OCI-LY3 (cell line): ENCODE data around the gene SH3GLB1.
"Not testable (repeated sequence)": the region's sequence is repeated elsewhere in the genome, so short reads cannot be mapped to it uniquely, and the experiment has no call there.

ENCODE experiments used
- H2AFZ ChIP-seq: fragments of 200-600, 300-600 bp; shearing (Covaris generic); 2 replicates; pipeline ENCODE4 v1.6.0; 2014; ENCODE audit warnings: antibody characterized with exemption, low read depth, low read length
- H3K27ac ChIP-seq: fragments of 200-600, 300-600 bp; sonication (generic); 2 replicates; pipeline ENCODE4 v1.5.1; 2014; ENCODE audit warnings: mild to moderate bottlenecking, low read length, moderate library complexity, mixed read lengths
- H3K27me3 ChIP-seq: fragments of 200-600, 300-600 bp; sonication (generic); 2 replicates; pipeline ENCODE4 v1.6.1; 2014; ENCODE audit warnings: low read depth, low read length, mixed read lengths
- H3K36me3 ChIP-seq: fragments of 200-600, 300-600 bp; sonication (generic); replicated peaks from 2 replicates; pipeline ENCODE3; 2014; ENCODE audit warnings: low read depth, low read length, mixed read lengths
- H3K4me1 ChIP-seq: fragments of 300-600, 200-600 bp; sonication (generic); 2 replicates; pipeline ENCODE4 v1.6.1; 2014; ENCODE audit warnings: low read length, mixed read lengths
- H3K4me2 ChIP-seq: fragments of 200-600, 300-600 bp; sonication (generic); 2 replicates; pipeline ENCODE4 v1.6.1; 2014; ENCODE audit warnings: low read length, mixed read lengths
- H3K4me3 ChIP-seq: fragments of 300-600, 200-600 bp; sonication (generic); 2 replicates; pipeline ENCODE4 v1.5.1; 2014; ENCODE audit warnings: antibody characterized with exemption, mild to moderate bottlenecking, low read length, moderate library complexity
- H3K79me2 ChIP-seq: fragments of 300-600, 200-600 bp; shearing (Covaris generic); 2 replicates; pipeline ENCODE4 v1.6.1; 2014; ENCODE audit warnings: mild to moderate bottlenecking, low read length, mixed read lengths
- H3K9ac ChIP-seq: fragments of 300-600, 200-600 bp; shearing (Covaris generic); 2 replicates; pipeline ENCODE4 v1.6.0; 2014; ENCODE audit warnings: mild to moderate bottlenecking, low read length, moderate library complexity
- H3K9me3 ChIP-seq: fragments of 200-600, 300-600 bp; shearing (Covaris generic); 2 replicates; pipeline ENCODE4 v1.6.1; 2014; ENCODE audit warnings: low read length, mixed read lengths; ENCODE audit not compliant: insufficient read depth
- H4K20me1 ChIP-seq: fragments of 200-600, 300-600 bp; sonication (generic); 2 replicates; pipeline ENCODE4 v1.6.1; 2016; ENCODE audit warnings: low read length, mixed read lengths; ENCODE audit not compliant: insufficient read depth
- EZH2phosphoT487 ChIP-seq: fragments of 200-600 bp; shearing (Covaris generic); IDR thresholded peaks from 2 replicates; pipeline ENCODE4 v1.6.1; 2018; ENCODE audit warnings: antibody characterized with exemption, mixed run types, low read depth
- TF ChIP-seq, protein P1 (sequence below): fragments of 200-600, 300-600 bp; sonication (generic); IDR thresholded peaks from 2 replicates; pipeline ENCODE4 v1.5.1; 2014; ENCODE audit warnings: antibody characterized with exemption, low read length, low read depth

Gene SH3GLB1

GRCh38 chr1:86701731-86702130 lies 2.6 kb upstream of the SH3GLB1 start:
- Histone ChIP-seq H4K20me1 (peaks cover 10% of the 10 kb centered on the region), H3K79me2 (peaks cover 21% of the 10 kb centered on the region), H2AFZ (no peak overlapping the region), H3K9me3 (no peaks in the 10 kb centered on the region), H3K27ac (no peak overlapping the region), H3K4me3 (no peak overlapping the region), H3K4me1 (peaks cover 16% of the 10 kb centered on the region), H3K4me2 (no peak overlapping the region), H3K27me3 (no peaks in the 10 kb centered on the region), H3K36me3 (no peaks in the 10 kb centered on the region), H3K9ac (no peak overlapping the region)
- no peak for TF ChIP-seq EZH2phosphoT487
- TF ChIP-seq, protein P1, sequence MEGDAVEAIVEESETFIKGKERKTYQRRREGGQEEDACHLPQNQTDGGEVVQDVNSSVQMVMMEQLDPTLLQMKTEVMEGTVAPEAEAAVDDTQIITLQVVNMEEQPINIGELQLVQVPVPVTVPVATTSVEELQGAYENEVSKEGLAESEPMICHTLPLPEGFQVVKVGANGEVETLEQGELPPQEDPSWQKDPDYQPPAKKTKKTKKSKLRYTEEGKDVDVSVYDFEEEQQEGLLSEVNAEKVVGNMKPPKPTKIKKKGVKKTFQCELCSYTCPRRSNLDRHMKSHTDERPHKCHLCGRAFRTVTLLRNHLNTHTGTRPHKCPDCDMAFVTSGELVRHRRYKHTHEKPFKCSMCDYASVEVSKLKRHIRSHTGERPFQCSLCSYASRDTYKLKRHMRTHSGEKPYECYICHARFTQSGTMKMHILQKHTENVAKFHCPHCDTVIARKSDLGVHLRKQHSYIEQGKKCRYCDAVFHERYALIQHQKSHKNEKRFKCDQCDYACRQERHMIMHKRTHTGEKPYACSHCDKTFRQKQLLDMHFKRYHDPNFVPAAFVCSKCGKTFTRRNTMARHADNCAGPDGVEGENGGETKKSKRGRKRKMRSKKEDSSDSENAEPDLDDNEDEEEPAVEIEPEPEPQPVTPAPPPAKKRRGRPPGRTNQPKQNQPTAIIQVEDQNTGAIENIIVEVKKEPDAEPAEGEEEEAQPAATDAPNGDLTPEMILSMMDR = no peak

DNA sequence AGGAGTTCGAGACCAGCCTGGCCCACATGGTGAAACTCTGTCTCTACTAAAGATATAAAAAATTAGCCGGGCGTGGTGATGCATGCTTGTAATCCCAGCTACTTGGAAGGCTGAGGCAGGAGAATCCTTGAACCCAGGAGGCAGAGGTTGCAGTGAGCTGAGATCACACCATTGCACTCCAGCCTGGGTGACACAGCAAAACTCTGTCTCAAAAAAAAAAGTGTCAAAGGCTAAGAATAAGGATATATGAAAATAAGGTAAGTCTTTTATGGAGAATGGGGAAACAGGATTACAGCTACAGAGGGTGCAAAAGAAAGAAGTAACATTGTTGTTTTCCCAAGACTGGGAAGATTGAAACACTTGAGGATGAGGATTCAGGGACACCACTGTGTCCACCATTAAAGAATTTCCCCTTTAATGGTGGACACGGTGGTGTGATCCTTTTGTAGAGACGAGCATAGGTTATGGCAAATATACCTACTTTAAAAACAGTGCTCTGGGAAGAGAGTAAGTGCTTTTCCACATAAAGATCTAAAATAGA lies 1.4 kb upstream of the SH3GLB1 start:
- not testable (repeated sequence) for H3K27ac ChIP-seq, H3K27me3 ChIP-seq, H3K9me3 ChIP-seq, H4K20me1 ChIP-seq, H3K36me3 ChIP-seq
- peak overlapping the region; percentile 93 for H3K4me3 ChIP-seq
- H3K4me2 ChIP-seq = peak overlapping the region; percentile 90
- H3K9ac ChIP-seq = peak overlapping the region; percentile 84; the same call in 1 of the 2 replicates
- 0 out of 2 replicates have a peak overlapping the region, but pooled peaks have one; percentile 98 for H2AFZ ChIP-seq
- H3K4me1 ChIP-seq = peaks cover 18% of the 10 kb centered on the region
- peaks cover 33% of the 10 kb centered on the region for H3K79me2 ChIP-seq

DNA sequence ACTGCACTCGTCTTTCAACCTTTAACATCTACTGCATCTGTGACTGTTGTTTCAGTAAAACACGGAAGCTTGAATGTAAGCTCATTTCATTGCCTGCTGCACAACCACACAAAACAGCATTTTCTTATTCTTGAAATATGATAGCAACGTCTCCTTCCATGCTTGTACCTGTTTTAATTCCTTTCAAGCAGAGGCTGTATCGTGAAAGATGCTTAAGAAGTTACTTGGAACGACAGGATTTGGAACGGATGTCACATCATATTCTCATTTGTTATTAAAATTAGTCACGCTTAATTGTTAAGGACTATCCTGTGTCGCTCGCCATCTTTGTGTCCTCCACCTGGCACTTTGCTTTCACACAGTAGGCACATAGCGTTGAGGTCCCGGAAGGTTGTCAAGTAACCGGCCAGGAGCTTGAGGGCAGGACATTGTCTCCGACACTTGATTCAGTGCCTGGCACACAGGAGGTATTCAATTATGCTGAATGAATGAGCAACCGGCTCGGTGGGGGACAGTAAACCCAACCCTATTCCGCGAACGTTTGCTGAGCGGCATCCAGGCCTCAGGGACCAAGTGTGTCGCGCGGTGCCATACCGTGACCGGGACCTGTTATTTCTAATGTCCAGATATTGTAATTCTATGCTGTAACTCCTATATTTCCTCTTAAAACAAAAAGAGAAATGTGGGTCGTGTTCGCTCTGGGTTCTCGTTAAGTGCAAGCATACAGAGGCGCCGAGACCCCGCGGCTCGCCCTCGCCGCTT lies 499 bp upstream of the SH3GLB1 start:
- H3K36me3 ChIP-seq = peaks cover 3% of the 10 kb centered on the region
- peak overlapping the region; percentile 90 for H3K4me2 ChIP-seq
- peak overlapping the region; percentile 73 for H3K27ac ChIP-seq
- peak overlapping the region; percentile 93 for H3K4me3 ChIP-seq
- peaks cover 18% of the 10 kb centered on the region for H3K4me1 ChIP-seq
- H3K9me3 ChIP-seq = no peaks in the 10 kb centered on the region
- peaks cover 35% of the 10 kb centered on the region for H3K79me2 ChIP-seq
- no peaks in the 10 kb centered on the region for H3K27me3 ChIP-seq
- TF ChIP-seq, protein P1 = no peak
- no peak for TF ChIP-seq EZH2phosphoT487
- peak overlapping the region; percentile 84 for H3K9ac ChIP-seq
- H2AFZ ChIP-seq = peak overlapping the region; percentile 98
- peaks cover 10% of the 10 kb centered on the region for H4K20me1 ChIP-seq

GRCh38 chr1:86704972-86705664 lies 742 bp downstream of the SH3GLB1 start:
- H3K79me2 ChIP-seq = peaks cover 39% of the 10 kb centered on the region
- peak overlapping the region; percentile 90 for H3K4me2 ChIP-seq
- peak overlapping the region; percentile 84 for H3K9ac ChIP-seq
- H3K4me1 ChIP-seq = peaks cover 18% of the 10 kb centered on the region
- H3K36me3 ChIP-seq = peaks cover 3% of the 10 kb centered on the region
- no peak overlapping the region for H2AFZ ChIP-seq
- H3K27me3 ChIP-seq = no peaks in the 10 kb centered on the region
- no peaks in the 10 kb centered on the region for H3K9me3 ChIP-seq
- H4K20me1 ChIP-seq = peaks cover 10% of the 10 kb centered on the region
- peak overlapping the region; percentile 93 for H3K4me3 ChIP-seq
- no peak for TF ChIP-seq EZH2phosphoT487
- TF ChIP-seq, protein P1 = no peak
- H3K27ac ChIP-seq = peak overlapping the region; percentile 73
